Progenitor cell of endocrine pancreas (in vitro differentiated cells): Measurements from ENCODE around the gene TOMM22. TPM values are rescaled to one million over a fixed set of nuclear protein-coding genes. Genes with fewer than 3 reads are reported as not detected.
"Not testable (repeated sequence)": the region's sequence is repeated elsewhere in the genome, so short reads cannot be mapped to it uniquely, and the experiment has no call there.

Experiments used
- DNase-seq: peaks from one replicate; pipeline ENCODE4 v3.0.0; 2021; ENCODE audit warnings: low spot score; ENCODE audit not compliant: unreplicated experiment
- H3K27ac Mint-ChIP-seq: 2 replicates; pipeline ENCODE4 v1.8.0; 2021; ENCODE audit warnings: mild to moderate bottlenecking, moderate library complexity, mixed read lengths
- H3K27me3 Mint-ChIP-seq: 2 replicates; pipeline ENCODE4 v1.8.0; 2021; ENCODE audit warnings: mixed read lengths
- H3K36me3 Mint-ChIP-seq: 2 replicates; pipeline ENCODE4 v1.8.0; 2022; ENCODE audit warnings: mixed read lengths; ENCODE audit not compliant: insufficient read depth
- H3K4me1 Mint-ChIP-seq: 2 replicates; pipeline ENCODE4 v1.8.0; 2021; ENCODE audit warnings: low read depth, mixed read lengths
- H3K4me3 Mint-ChIP-seq: 2 replicates; pipeline ENCODE4 v1.8.0; 2021; ENCODE audit warnings: low read depth, mild to moderate bottlenecking, moderate library complexity, mixed read lengths
- H3K9me3 Mint-ChIP-seq: 2 replicates; pipeline ENCODE4 v1.8.0; 2021; ENCODE audit warnings: low read depth, mixed read lengths
- long read RNA-seq: library from polyadenylated mRNA; unstranded; transcript quantifications from one replicate; pipeline ENCODE4 v2.0.0, GENCODE V29; 2020
- total RNA-seq: library from RNA; stranded (reverse); gene quantifications from 2 replicates; pipeline ENCODE4 v1.2.1, GENCODE V29; 2021
- TF ChIP-seq, protein P1 (sequence below): fragments of 200-600 bp; sonication (generic); IDR thresholded peaks from one replicate; pipeline ENCODE4 v1.5.0; 2021; ENCODE audit warnings: antibody characterized with exemption, mild to moderate bottlenecking; ENCODE audit not compliant: unreplicated experiment

The TOMM22 gene
- 68.7 and 76.5 TPM in 2 replicates for total RNA-seq
- long read RNA-seq, transcript TOMM22-201 (4 exons, 2,040 nt) = major isoform, 125 of 130 reads
- long read RNA-seq, partial matches to known transcripts = 0 of 130 reads
- long read RNA-seq, other reads (novel, unspliced or antisense) = 2 of 130 reads

DNA sequence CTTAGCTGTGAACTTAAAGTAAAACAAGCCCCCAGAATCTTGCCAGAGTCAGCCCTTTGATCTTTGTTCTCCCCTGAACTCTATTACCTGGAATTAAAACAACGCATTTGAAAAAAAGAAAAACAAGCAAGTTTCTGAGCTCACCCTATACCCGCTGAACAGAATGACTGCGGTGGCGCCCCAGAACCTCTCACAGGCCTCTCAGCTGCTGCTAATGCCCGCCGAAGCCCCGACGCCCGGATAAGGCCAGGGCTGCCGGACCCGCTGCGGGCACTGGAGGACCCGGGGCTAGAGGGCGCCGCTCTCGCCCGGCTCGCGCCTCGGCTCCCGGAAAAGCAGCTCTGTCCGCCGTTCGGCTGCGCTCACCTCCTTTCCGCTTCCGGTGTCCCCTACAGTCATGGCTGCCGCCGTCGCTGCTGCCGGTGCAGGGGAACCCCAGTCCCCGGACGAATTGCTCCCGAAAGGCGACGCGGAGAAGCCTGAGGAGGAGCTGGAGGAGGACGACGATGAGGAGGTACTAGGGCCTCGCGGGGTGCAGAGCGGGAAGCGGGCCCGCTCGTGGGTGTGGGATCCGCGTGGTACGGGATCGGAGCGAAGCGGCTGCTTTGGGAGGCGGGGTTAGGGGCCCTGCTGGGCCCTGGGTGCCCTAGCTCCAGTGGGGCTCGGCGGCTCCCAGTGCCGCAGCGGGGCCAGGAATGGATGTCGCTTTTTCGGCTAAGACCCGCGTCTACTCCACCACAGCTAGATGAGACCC, at the start of gene TOMM22:
TSS of gene TOMM22 (plus strand) at position 376 of the 754 bp plus-strand sequence. CDS start at position 398, 22 bp downstream.
- Mint-ChIP-seq H3K4me1 (peaks cover 12% of the 10 kb centered on the region), H3K9me3 (peaks cover 3% of the 10 kb centered on the region), H3K27ac (peak within 1 kb of the TSS; percentile 97), H3K27me3 (no peaks in the 10 kb centered on the region), H3K36me3 (peaks cover 26% of the 10 kb centered on the region), H3K4me3 (peak within 1 kb of the TSS; percentile 98)
- DNase-seq = peak; percentile 72
- TF ChIP-seq, protein P1, sequence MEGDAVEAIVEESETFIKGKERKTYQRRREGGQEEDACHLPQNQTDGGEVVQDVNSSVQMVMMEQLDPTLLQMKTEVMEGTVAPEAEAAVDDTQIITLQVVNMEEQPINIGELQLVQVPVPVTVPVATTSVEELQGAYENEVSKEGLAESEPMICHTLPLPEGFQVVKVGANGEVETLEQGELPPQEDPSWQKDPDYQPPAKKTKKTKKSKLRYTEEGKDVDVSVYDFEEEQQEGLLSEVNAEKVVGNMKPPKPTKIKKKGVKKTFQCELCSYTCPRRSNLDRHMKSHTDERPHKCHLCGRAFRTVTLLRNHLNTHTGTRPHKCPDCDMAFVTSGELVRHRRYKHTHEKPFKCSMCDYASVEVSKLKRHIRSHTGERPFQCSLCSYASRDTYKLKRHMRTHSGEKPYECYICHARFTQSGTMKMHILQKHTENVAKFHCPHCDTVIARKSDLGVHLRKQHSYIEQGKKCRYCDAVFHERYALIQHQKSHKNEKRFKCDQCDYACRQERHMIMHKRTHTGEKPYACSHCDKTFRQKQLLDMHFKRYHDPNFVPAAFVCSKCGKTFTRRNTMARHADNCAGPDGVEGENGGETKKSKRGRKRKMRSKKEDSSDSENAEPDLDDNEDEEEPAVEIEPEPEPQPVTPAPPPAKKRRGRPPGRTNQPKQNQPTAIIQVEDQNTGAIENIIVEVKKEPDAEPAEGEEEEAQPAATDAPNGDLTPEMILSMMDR = peak; percentile 66

GRCh38 chr22:38632528-38632927, 49.2 kb upstream of the TOMM22 start:
- TF ChIP-seq, protein P1 = no peak
- H3K36me3 Mint-ChIP-seq = peaks cover 34% of the 10 kb centered on the region
- no peak overlapping the region for H3K4me3 Mint-ChIP-seq
- H3K4me1 Mint-ChIP-seq = peaks cover 8% of the 10 kb centered on the region
- H3K27me3 Mint-ChIP-seq = no peaks in the 10 kb centered on the region
- peak overlapping the region; percentile 1 for H3K27ac Mint-ChIP-seq
- no peak for DNase-seq
- H3K9me3 Mint-ChIP-seq = no peaks in the 10 kb centered on the region

DNA sequence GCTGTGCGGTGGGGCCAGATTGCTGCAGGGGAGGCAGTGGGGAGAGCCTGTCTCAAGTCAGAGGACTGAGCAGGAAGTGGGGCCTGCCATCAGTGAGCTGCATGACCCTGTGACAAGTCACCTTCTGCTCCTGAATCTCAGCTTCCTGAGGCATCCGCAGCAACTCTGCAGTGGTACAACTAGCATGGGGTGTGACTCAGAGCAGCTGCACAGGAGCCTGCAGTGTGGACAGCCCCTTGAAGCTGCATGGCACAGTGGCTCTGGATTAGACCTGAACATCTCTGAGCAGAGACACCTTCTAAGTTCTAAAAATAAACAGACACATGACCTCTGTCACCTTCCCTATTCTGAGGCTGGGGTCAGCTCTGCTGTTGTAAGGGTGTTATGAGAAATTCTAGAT, 43.5 kb upstream of the TOMM22 start:
- Mint-ChIP-seq H3K27me3 (no peaks in the 10 kb centered on the region), H3K4me1 (no peaks in the 10 kb centered on the region), H3K27ac (peak overlapping the region; percentile 6), H3K36me3 (peaks cover 28% of the 10 kb centered on the region), H3K4me3 (no peak overlapping the region), H3K9me3 (no peaks in the 10 kb centered on the region)
- no peak for DNase-seq
- TF ChIP-seq, protein P1 = no peak

- Mint-ChIP-seq H3K36me3 (peaks cover 31% of the 10 kb centered on the region), H3K4me3 (no peak overlapping the region)
- no peak for DNase-seq
Observed at GRCh38 chr22:38638728-38639127, 43.0 kb upstream of the TOMM22 start.

DNA sequence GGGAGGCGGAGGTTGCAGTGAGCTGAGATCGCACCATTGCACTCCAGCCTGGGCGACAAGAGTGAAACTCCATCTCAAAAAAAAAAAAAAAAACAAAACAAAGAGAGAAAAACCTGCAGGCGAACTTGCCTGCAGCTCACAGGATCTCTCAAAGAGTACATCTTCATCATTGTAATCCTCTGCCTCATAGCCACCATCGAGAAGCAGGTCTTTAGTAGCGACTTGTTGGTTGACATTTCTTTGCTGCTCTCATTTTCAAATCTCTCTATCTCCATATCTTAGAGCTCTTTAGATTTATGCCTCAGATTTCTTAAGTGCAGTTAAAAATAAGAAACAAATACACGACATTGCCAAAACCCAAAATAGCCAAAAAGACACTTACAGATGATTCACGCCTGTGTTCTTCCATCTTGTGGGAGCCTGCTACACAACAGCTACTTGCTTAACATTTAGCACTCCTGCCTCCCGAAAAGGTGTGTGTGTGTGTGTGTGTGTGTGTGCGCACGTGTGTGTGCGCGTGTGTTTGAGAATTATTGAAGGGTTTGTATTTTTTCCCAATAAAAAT, 40.2 kb upstream of the TOMM22 start:
- no peaks in the 10 kb centered on the region for H3K9me3 Mint-ChIP-seq
- H3K27me3 Mint-ChIP-seq = no peaks in the 10 kb centered on the region
- H3K27ac Mint-ChIP-seq = no peak overlapping the region
- no peak for DNase-seq
- H3K4me3 Mint-ChIP-seq = no peak overlapping the region
- TF ChIP-seq, protein P1 = no peak
- H3K36me3 Mint-ChIP-seq = peaks cover 22% of the 10 kb centered on the region
- no peaks in the 10 kb centered on the region for H3K4me1 Mint-ChIP-seq

More at GRCh38 chr22:38638728-38639127, 43.0 kb upstream of the TOMM22 start:
- no peaks in the 10 kb centered on the region for H3K4me1 Mint-ChIP-seq
- TF ChIP-seq, protein P1 = no peak
- no peaks in the 10 kb centered on the region for H3K9me3 Mint-ChIP-seq
- H3K27me3 Mint-ChIP-seq = no peaks in the 10 kb centered on the region
- peak overlapping the region; percentile 6 for H3K27ac Mint-ChIP-seq

- H3K4me1 Mint-ChIP-seq, H3K9me3 Mint-ChIP-seq: not testable (repeated sequence)
Observed at GRCh38 chr22:38644245-38644644, 37.5 kb upstream of the TOMM22 start.

More at GRCh38 chr22:38644245-38644644, 37.5 kb upstream of the TOMM22 start:
- not testable (repeated sequence) for H3K27ac Mint-ChIP-seq, DNase-seq, H3K4me3 Mint-ChIP-seq, H3K27me3 Mint-ChIP-seq
- peaks cover 26% of the 10 kb centered on the region for H3K36me3 Mint-ChIP-seq
